Activated CD8-positive, alpha-beta T cell treated with anti-CD3 and anti-CD28 coated beads for 36 hours (primary cell): ENCODE data around the gene MYO1B. TPM values are rescaled to one million over a fixed set of nuclear protein-coding genes. Genes with fewer than 3 reads are reported as not detected.

Experiments
- ATAC-seq: fragments of 200-7000 bp; cut with Tn5 transposase; one replicate; pipeline ENCODE4 v1.10.0; 2021; ENCODE audit warnings: mild to moderate bottlenecking, moderate library complexity
- CTCF ChIA-PET: fragments of 350-600 bp; sonication (Branson Sonifier 250); formaldehyde crosslinking; loops from one replicate; lab custom pipeline; 2021; ENCODE audit warnings: antibody characterized with exemption; lab: Charles Lee
- POLR2A ChIA-PET: fragments of 350-600 bp; sonication (Branson Sonifier 250); formaldehyde crosslinking; loops from one replicate; lab custom pipeline; 2021; ENCODE audit warnings: antibody characterized with exemption; lab: Charles Lee
- DNase-seq: peaks from one replicate; pipeline ENCODE4 v3.0.0-alpha.2; 2020
- H3K27ac Mint-ChIP-seq: one replicate; pipeline ENCODE4 v1.8.0; 2021; ENCODE audit warnings: mild to moderate bottlenecking, mixed read lengths
- H3K27me3 Mint-ChIP-seq: one replicate; pipeline ENCODE4 v1.8.0; 2021; ENCODE audit warnings: mixed read lengths
- H3K36me3 Mint-ChIP-seq: one replicate; pipeline ENCODE4 v1.8.0; 2021; ENCODE audit warnings: low read depth, mixed read lengths
- H3K4me1 Mint-ChIP-seq: one replicate; pipeline ENCODE4 v1.8.0; 2021; ENCODE audit warnings: low read depth, mixed read lengths
- H3K4me3 Mint-ChIP-seq: one replicate; pipeline ENCODE4 v1.8.0; 2021; ENCODE audit warnings: mild to moderate bottlenecking, moderate library complexity, mixed read lengths
- H3K9me3 Mint-ChIP-seq: one replicate; pipeline ENCODE4 v1.8.0; 2021; ENCODE audit warnings: mixed read lengths
- intact Hi-C: fragments of 100-400 bp; cut with micrococcal nuclease; formaldehyde crosslinking; loops from one replicate; pipeline ENCODE4 v1.10.0; 2022
- total RNA-seq, 2 experiments: library from RNA; stranded (reverse); gene quantifications; one replicate each; pipeline ENCODE4 v1.2.3, GENCODE V29; 2021
- TF ChIP-seq, protein P1 (sequence below): fragments of 200-600 bp; IDR thresholded peaks from one replicate; pipeline ENCODE4 v1.8.0; 2022; ENCODE audit warnings: antibody characterized with exemption, mild to moderate bottlenecking

Gene MYO1B
- total RNA-seq, 2 experiments from 2014 or later: 43.2 to 44.8 TPM

DNA sequence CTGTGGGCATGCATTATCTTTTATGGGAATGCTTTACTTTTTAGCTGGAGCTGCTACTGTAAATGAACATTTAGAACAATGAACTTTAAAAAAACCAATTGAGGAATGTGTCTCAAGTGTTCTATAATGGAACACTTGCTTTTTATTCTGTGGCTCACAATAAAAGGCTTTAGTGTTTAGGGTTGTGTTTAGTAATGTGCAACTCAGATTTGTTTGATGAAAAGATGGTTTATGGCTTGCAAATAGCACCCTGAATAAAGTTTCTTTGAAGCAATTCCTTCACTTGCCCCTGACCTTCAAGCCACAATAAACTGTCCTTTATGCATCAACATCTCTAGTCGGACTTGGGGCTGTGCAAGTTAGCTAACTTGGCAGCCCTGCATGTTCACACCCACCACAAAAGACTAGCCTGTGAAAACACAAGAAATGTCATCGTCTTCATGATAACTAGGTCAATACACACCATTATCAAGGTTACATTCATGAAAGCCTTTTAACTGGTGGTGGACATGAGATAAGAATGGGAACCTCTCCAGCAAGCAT lies 98.7 kb downstream of the MYO1B start:
- ATAC-seq: no peak
- Mint-ChIP-seq H3K36me3 (peaks cover 5% of the 10 kb centered on the region), H3K27ac (no peak overlapping the region), H3K4me3 (no peak overlapping the region), H3K4me1 (no peaks in the 10 kb centered on the region), H3K9me3 (no peaks in the 10 kb centered on the region), H3K27me3 (no peaks in the 10 kb centered on the region)
- ChIA-PET CTCF (no interaction called here), POLR2A (no interaction called here)
- DNase-seq: no peak
- intact Hi-C loops: no loop called here
- TF ChIP-seq, protein P1, sequence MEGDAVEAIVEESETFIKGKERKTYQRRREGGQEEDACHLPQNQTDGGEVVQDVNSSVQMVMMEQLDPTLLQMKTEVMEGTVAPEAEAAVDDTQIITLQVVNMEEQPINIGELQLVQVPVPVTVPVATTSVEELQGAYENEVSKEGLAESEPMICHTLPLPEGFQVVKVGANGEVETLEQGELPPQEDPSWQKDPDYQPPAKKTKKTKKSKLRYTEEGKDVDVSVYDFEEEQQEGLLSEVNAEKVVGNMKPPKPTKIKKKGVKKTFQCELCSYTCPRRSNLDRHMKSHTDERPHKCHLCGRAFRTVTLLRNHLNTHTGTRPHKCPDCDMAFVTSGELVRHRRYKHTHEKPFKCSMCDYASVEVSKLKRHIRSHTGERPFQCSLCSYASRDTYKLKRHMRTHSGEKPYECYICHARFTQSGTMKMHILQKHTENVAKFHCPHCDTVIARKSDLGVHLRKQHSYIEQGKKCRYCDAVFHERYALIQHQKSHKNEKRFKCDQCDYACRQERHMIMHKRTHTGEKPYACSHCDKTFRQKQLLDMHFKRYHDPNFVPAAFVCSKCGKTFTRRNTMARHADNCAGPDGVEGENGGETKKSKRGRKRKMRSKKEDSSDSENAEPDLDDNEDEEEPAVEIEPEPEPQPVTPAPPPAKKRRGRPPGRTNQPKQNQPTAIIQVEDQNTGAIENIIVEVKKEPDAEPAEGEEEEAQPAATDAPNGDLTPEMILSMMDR: no peak

DNA sequence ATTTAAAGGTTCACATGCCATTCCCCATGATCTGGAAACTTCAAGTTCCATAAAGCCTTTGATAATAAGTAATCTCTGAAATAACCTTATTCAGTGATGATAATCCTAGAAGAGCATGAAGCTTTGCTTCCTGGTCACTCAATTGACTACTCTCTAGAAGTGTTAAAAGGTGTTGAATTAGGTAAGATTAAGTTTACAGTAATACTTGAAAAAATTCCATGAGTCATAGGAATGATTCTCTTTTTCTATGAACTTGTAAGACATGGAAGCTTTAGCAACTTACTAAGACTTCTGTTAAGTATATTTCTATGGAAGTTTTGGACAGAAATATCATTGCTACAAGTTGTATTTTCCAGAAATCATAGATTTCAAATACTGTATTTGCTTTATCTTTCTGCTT lies 100.6 kb downstream of the MYO1B start:
- H3K9me3 Mint-ChIP-seq: no peaks in the 10 kb centered on the region
- TF ChIP-seq, protein P1: no peak
- no peaks in the 10 kb centered on the region for H3K27me3 Mint-ChIP-seq
- peaks cover 5% of the 10 kb centered on the region for H3K36me3 Mint-ChIP-seq
- H3K4me1 Mint-ChIP-seq: no peaks in the 10 kb centered on the region
- CTCF ChIA-PET: no interaction called here
- no peak for ATAC-seq
- H3K27ac Mint-ChIP-seq: no peak overlapping the region
- intact Hi-C loops: no loop called here
- H3K4me3 Mint-ChIP-seq: no peak overlapping the region
- no peak for DNase-seq
- POLR2A ChIA-PET: no interaction called here

- H3K27ac Mint-ChIP-seq: no peak overlapping the region
- ATAC-seq (no peak), DNase-seq (no peak)
- H3K4me3 Mint-ChIP-seq: no peak overlapping the region
- ChIA-PET CTCF (no interaction called here), POLR2A (no interaction called here)
- H3K9me3 Mint-ChIP-seq: no peaks in the 10 kb centered on the region
- H3K36me3 Mint-ChIP-seq: peaks cover 2% of the 10 kb centered on the region
- intact Hi-C loops: no loop called here
- no peaks in the 10 kb centered on the region for H3K27me3 Mint-ChIP-seq
- H3K4me1 Mint-ChIP-seq: no peaks in the 10 kb centered on the region
- TF ChIP-seq, protein P1: no peak
These were observed 102.0 kb downstream of the MYO1B start for GRCh38 chr2:191347154-191347553.

- ChIA-PET CTCF (no interaction called here), POLR2A (no interaction called here)
- no peak for DNase-seq
- ATAC-seq: no peak
- Mint-ChIP-seq H3K4me1 (no peaks in the 10 kb centered on the region), H3K36me3 (peaks cover 2% of the 10 kb centered on the region), H3K4me3 (no peak overlapping the region), H3K27ac (no peak overlapping the region), H3K27me3 (no peaks in the 10 kb centered on the region), H3K9me3 (no peaks in the 10 kb centered on the region)
- TF ChIP-seq, protein P1: no peak
- intact Hi-C loops: no loop called here
These were observed 102.7 kb downstream of the MYO1B start for GRCh38 chr2:191347881-191348280.

GRCh38 chr2:191349990-191350389 lies 104.8 kb downstream of the MYO1B start:
- no peak overlapping the region for H3K27ac Mint-ChIP-seq
- peaks cover 1% of the 10 kb centered on the region for H3K9me3 Mint-ChIP-seq
- intact Hi-C loops: no loop called here
- DNase-seq (no peak), ATAC-seq (no peak)
- CTCF ChIA-PET: no interaction called here
- H3K4me3 Mint-ChIP-seq: no peak overlapping the region
- H3K27me3 Mint-ChIP-seq: no peaks in the 10 kb centered on the region
- TF ChIP-seq, protein P1: no peak
- H3K4me1 Mint-ChIP-seq: no peaks in the 10 kb centered on the region
- H3K36me3 Mint-ChIP-seq: peaks cover 2% of the 10 kb centered on the region
- POLR2A ChIA-PET: interaction anchor here (0.7 kb wide), 1 partner anchor 433 kb away, joined by 3 read pairs; no protein-coding TSS in a partner anchor
